Esophagus muscularis mucosa (tissue), 4 donors: ENCODE results near the gene NUDT1.

Experiments
- CTCF ChIP-seq, 3 experiments: fragments of 200-600 bp in 2 of 3; fragments of 450-650 bp in 1 of 3; sonication (generic) in 2 of 3; IDR thresholded peaks; one replicate each; pipeline ENCODE4 v1.5.1; 2017 to 2019; ENCODE audit warnings: antibody characterized with exemption in 3 of 3, mild to moderate bottlenecking in 2 of 3, moderate library complexity in 1 of 3
- EP300 ChIP-seq: sonication (generic); formaldehyde crosslinking; IDR thresholded peaks from one replicate; pipeline ENCODE4 v1.6.1; 2017; ENCODE audit warnings: antibody characterized with exemption
- POLR2A ChIP-seq: fragments of 450-650 bp; IDR thresholded peaks from one replicate; pipeline ENCODE4 v1.6.1; 2017; ENCODE audit warnings: antibody characterized with exemption, moderate library complexity, mild to moderate bottlenecking, low read depth
- POLR2AphosphoS5 ChIP-seq, 2 donors: sonication (generic); formaldehyde crosslinking; IDR thresholded peaks; one replicate each; pipeline ENCODE4 v1.6.1; 2017; ENCODE audit warnings: antibody characterized with exemption in 2 of 2

DNA sequence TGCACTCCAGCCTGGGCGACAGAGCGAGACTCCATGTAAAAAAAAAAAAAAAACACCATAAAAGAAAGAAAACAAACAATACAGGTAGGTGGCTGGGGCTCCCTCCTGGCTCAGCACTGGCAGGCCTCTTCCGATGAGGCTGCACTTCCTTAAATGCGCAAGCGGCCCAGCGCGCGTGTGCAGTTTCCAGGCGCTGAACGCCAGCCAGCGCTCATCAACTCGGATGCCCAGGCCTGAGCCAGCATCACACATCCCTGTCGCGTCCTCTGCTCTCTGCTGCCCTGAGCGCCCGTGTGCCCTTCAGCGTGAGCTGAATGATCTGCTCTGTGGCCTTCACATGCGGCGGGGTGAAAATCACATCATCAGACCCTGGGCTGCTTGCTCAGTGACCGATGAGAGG lies 31.8 kb downstream of the NUDT1 start:
- TF ChIP-seq EP300 = no peak
- no peak for TF ChIP-seq POLR2A
- no peak for TF ChIP-seq CTCF (IDR thresholded peaks at IDR 0.05)
- TF ChIP-seq POLR2AphosphoS5 (IDR thresholded peaks at IDR 0.05) = no peak
